Measurements from ENCODE around the gene SUSD2. TPM values are rescaled to one million over a fixed set of nuclear protein-coding genes. Genes with fewer than 3 reads are reported as not detected.

The SUSD2 gene
- total RNA-seq, 1 experiment from 2014 or later: 1.1 TPM

DNA sequence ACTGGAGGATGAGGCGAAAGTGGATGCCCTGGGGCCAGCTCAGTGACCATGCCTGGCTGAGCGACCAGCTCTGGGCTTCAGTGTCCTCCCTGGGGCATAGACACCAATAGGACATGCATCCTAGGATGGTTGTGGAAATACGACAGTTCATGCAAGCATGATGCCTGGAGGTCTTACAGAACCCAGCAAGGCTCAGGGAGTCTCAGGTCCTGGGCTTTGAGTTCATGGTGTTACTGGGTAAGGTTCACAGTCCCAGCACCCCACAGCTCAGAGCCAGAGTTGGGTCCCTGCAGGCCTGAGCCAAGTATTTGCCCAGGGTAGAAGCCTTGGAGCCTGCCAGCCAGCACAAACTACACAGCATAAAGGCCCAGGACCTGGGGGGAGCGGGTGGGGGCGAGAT is 4.2 kb upstream of the SUSD2 start:
- ATAC-seq (no peak), DNase-seq (ENCODE audit: low spot score) (no peak)
- Mint-ChIP-seq H3K4me3 (no peak overlapping the region), H3K9me3 (no peaks in the 10 kb centered on the region), H3K36me3 (peaks cover 8% of the 10 kb centered on the region; the same call in 1 of the 2 replicates), H3K4me1 (peaks cover 7% of the 10 kb centered on the region), H3K27ac (no peak overlapping the region), H3K27me3 (ENCODE audit: low read depth) (no peaks in the 10 kb centered on the region)
- TF ChIP-seq FOXJ3 (CRISPR knock-in tag; IDR thresholded peaks at IDR 0.05; ENCODE audit: borderline replicate concordance) (no peak), JUN (CRISPR knock-in tag; IDR thresholded peaks at IDR 0.05) (no peak), ATF2 (CRISPR knock-in tag; IDR thresholded peaks at IDR 0.05; ENCODE audit: borderline replicate concordance, low read depth) (no peak), SOX15 (CRISPR knock-in tag; IDR thresholded peaks at IDR 0.05) (no peak), CBFB (CRISPR knock-in tag; IDR thresholded peaks at IDR 0.05; ENCODE audit: low read depth) (no peak), GRHL2 (CRISPR knock-in tag; IDR thresholded peaks at IDR 0.05; ENCODE audit: insufficient replicate concordance, severe bottlenecking) (no peak), IRF1 (CRISPR knock-in tag; IDR thresholded peaks at IDR 0.05) (no peak), USF2 (CRISPR knock-in tag; IDR thresholded peaks at IDR 0.05) (no peak), NFYB (CRISPR knock-in tag; conservative IDR thresholded peaks at IDR 0.05; ENCODE audit: low read depth) (no peak), ESRRA (CRISPR knock-in tag; IDR thresholded peaks at IDR 0.05; ENCODE audit: borderline replicate concordance) (no peak), ZNF232 (CRISPR knock-in tag; IDR thresholded peaks at IDR 0.05) (no peak), FOXK1 (CRISPR knock-in tag; IDR thresholded peaks at IDR 0.05) (no peak), CREB1 (CRISPR knock-in tag; IDR thresholded peaks at IDR 0.05) (no peak)
- TF ChIP-seq, protein P1, sequence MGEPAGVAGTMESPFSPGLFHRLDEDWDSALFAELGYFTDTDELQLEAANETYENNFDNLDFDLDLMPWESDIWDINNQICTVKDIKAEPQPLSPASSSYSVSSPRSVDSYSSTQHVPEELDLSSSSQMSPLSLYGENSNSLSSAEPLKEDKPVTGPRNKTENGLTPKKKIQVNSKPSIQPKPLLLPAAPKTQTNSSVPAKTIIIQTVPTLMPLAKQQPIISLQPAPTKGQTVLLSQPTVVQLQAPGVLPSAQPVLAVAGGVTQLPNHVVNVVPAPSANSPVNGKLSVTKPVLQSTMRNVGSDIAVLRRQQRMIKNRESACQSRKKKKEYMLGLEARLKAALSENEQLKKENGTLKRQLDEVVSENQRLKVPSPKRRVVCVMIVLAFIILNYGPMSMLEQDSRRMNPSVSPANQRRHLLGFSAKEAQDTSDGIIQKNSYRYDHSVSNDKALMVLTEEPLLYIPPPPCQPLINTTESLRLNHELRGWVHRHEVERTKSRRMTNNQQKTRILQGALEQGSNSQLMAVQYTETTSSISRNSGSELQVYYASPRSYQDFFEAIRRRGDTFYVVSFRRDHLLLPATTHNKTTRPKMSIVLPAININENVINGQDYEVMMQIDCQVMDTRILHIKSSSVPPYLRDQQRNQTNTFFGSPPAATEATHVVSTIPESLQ (CRISPR knock-in tag; IDR thresholded peaks at IDR 0.05): no peak
- TF ChIP-seq, protein P2, sequence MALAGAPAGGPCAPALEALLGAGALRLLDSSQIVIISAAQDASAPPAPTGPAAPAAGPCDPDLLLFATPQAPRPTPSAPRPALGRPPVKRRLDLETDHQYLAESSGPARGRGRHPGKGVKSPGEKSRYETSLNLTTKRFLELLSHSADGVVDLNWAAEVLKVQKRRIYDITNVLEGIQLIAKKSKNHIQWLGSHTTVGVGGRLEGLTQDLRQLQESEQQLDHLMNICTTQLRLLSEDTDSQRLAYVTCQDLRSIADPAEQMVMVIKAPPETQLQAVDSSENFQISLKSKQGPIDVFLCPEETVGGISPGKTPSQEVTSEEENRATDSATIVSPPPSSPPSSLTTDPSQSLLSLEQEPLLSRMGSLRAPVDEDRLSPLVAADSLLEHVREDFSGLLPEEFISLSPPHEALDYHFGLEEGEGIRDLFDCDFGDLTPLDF (CRISPR knock-in tag; IDR thresholded peaks at IDR 0.05): no peak
- TF ChIP-seq, protein P3, sequence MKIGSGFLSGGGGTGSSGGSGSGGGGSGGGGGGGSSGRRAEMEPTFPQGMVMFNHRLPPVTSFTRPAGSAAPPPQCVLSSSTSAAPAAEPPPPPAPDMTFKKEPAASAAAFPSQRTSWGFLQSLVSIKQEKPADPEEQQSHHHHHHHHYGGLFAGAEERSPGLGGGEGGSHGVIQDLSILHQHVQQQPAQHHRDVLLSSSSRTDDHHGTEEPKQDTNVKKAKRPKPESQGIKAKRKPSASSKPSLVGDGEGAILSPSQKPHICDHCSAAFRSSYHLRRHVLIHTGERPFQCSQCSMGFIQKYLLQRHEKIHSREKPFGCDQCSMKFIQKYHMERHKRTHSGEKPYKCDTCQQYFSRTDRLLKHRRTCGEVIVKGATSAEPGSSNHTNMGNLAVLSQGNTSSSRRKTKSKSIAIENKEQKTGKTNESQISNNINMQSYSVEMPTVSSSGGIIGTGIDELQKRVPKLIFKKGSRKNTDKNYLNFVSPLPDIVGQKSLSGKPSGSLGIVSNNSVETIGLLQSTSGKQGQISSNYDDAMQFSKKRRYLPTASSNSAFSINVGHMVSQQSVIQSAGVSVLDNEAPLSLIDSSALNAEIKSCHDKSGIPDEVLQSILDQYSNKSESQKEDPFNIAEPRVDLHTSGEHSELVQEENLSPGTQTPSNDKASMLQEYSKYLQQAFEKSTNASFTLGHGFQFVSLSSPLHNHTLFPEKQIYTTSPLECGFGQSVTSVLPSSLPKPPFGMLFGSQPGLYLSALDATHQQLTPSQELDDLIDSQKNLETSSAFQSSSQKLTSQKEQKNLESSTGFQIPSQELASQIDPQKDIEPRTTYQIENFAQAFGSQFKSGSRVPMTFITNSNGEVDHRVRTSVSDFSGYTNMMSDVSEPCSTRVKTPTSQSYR (CRISPR knock-in tag; IDR thresholded peaks at IDR 0.05): no peak
- CTCF ChIA-PET: interaction anchor here (0.7 to 5.0 kb wide), 9 partner anchors 8 to 83 kb away, joined by 3 to 96 read pairs (median 18); no protein-coding TSS in a partner anchor
- POLR2A ChIA-PET: no interaction called here

DNA sequence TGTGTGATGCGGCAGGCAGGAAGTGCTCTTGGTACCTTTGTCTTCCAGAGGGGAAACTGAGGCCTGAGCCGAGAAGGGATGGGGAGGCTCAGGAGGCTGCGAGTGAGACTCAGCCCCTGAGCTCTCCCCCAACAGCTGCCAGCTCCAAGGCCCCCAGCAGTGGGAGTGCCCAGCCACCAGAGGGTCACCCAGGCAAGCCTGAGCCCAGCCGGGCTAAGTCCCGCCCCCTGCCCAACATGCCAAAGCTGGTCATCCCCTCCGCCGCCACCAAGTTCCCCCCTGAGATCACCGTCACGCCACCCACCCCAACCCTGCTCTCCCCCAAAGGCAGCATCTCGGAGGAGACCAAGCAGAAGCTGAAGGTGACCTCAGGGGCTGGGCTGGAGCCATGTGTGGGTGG is 3.8 kb upstream of the SUSD2 start:
- no peaks in the 10 kb centered on the region for H3K9me3 Mint-ChIP-seq
- H3K27ac Mint-ChIP-seq: no peak overlapping the region
- ChIA-PET CTCF (interaction anchor here (0.7 to 5.0 kb wide), 8 partner anchors 8 to 70 kb away, joined by 3 to 96 read pairs (median 20); no protein-coding TSS in a partner anchor), POLR2A (no interaction called here)
- ATAC-seq (no peak), DNase-seq (ENCODE audit: low spot score) (no peak)
- H3K27me3 Mint-ChIP-seq (ENCODE audit: low read depth): no peaks in the 10 kb centered on the region
- peaks cover 8% of the 10 kb centered on the region; the same call in 1 of the 2 replicates for H3K36me3 Mint-ChIP-seq
- peaks cover 7% of the 10 kb centered on the region for H3K4me1 Mint-ChIP-seq
- H3K4me3 Mint-ChIP-seq: no peak overlapping the region
- TF ChIP-seq AR (CRISPR knock-in tag; IDR thresholded peaks at IDR 0.05): no peak
- no peak for TF ChIP-seq ZBTB21 (CRISPR knock-in tag; IDR thresholded peaks at IDR 0.05; ENCODE audit: borderline replicate concordance)
- no peak for TF ChIP-seq IRF2 (CRISPR knock-in tag; IDR thresholded peaks at IDR 0.05; ENCODE audit: borderline replicate concordance, low read depth)
- no peak for TF ChIP-seq USF2 (CRISPR knock-in tag; IDR thresholded peaks at IDR 0.05)
- no peak for TF ChIP-seq ZNF416 (CRISPR knock-in tag; IDR thresholded peaks at IDR 0.05)
- TF ChIP-seq PREB (CRISPR knock-in tag; IDR thresholded peaks at IDR 0.05; ENCODE audit: borderline replicate concordance): no peak

Data from WTC11 (cell line).